ENCODE measurements around the gene LINC00237.

GRCh38 chr20:21090721-21091120, 15.4 kb downstream of the LINC00237 start:
- TF ChIP-seq, protein P1, sequence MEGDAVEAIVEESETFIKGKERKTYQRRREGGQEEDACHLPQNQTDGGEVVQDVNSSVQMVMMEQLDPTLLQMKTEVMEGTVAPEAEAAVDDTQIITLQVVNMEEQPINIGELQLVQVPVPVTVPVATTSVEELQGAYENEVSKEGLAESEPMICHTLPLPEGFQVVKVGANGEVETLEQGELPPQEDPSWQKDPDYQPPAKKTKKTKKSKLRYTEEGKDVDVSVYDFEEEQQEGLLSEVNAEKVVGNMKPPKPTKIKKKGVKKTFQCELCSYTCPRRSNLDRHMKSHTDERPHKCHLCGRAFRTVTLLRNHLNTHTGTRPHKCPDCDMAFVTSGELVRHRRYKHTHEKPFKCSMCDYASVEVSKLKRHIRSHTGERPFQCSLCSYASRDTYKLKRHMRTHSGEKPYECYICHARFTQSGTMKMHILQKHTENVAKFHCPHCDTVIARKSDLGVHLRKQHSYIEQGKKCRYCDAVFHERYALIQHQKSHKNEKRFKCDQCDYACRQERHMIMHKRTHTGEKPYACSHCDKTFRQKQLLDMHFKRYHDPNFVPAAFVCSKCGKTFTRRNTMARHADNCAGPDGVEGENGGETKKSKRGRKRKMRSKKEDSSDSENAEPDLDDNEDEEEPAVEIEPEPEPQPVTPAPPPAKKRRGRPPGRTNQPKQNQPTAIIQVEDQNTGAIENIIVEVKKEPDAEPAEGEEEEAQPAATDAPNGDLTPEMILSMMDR (IDR thresholded peaks at IDR 0.05) = no peak
- no peak for TF ChIP-seq POLR2A (IDR thresholded peaks at IDR 0.05)
- TF ChIP-seq EP300 (IDR thresholded peaks at IDR 0.05) = no peak
- no peak for TF ChIP-seq POLR2AphosphoS5 (IDR thresholded peaks at IDR 0.05)

Data from sigmoid colon (tissue), 4 donors.